ENCODE data around the gene LONP1. TPM values are rescaled to one million over a fixed set of nuclear protein-coding genes. Genes with fewer than 3 reads are reported as not detected.

The LONP1 gene
- total and polyA plus RNA-seq, 9 donors: 25.5 to 77.2 (median 51.4) TPM

DNA sequence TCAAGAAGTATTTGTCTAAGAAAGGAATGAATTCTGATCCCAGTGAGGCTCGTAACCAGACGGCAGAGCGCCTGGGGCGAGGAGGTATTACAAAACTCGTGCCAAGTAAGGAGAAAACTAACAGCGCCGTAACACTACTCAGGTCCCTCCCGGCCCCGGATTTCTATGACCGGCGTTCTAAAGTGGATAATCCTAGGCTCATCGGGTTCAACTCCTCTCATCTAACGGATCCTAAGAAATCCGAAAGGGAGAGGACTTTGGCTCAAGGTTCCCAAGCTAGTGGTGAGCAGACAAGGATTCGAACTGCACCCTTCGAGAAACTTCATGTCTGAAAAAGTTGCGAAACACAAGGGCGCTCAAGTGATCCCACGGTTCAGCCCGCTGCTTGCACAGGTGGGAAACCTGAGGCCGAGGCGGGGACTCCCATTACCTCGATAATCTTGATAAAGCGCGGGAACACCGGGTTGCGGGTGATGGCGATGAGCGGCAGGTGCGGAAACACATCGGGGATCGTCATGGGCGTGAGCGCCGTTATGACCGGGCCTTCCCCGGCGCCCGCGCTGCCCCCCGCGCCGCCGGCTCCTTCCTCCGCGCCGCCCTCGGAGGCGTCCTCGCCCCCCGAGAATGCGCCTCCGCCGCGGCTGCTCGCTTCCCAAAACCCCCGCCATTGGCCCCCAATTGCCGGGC is 529 bp downstream of the LONP1 start:
- TF ChIP-seq EP300 (IDR thresholded peaks at IDR 0.05): no peak
- TF ChIP-seq, protein P1, sequence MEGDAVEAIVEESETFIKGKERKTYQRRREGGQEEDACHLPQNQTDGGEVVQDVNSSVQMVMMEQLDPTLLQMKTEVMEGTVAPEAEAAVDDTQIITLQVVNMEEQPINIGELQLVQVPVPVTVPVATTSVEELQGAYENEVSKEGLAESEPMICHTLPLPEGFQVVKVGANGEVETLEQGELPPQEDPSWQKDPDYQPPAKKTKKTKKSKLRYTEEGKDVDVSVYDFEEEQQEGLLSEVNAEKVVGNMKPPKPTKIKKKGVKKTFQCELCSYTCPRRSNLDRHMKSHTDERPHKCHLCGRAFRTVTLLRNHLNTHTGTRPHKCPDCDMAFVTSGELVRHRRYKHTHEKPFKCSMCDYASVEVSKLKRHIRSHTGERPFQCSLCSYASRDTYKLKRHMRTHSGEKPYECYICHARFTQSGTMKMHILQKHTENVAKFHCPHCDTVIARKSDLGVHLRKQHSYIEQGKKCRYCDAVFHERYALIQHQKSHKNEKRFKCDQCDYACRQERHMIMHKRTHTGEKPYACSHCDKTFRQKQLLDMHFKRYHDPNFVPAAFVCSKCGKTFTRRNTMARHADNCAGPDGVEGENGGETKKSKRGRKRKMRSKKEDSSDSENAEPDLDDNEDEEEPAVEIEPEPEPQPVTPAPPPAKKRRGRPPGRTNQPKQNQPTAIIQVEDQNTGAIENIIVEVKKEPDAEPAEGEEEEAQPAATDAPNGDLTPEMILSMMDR (IDR thresholded peaks at IDR 0.05): peak in 1 of 3 donors; percentile 10
- no peak for TF ChIP-seq POLR2A (IDR thresholded peaks at IDR 0.05)
- no peaks in the 10 kb centered on the region for H3K36me3 ChIP-seq
- no peaks in the 10 kb centered on the region for H3K27me3 ChIP-seq
- H3K9me3 ChIP-seq: no peaks in the 10 kb centered on the region
- intact Hi-C loops (cut with DNase I): no loop called here
- no peak for DNase-seq
- peak overlapping the region; percentile 70 for H3K4me3 ChIP-seq
- 0 to 1% (median 1%) methylated on average over 26 to 58 of the region's 58 CpGs for WGBS, 3 donors
- H3K27ac ChIP-seq: peak overlapping the region; percentile 67 to 88
- peaks cover 7% of the 10 kb centered on the region for H3K4me1 ChIP-seq (ENCODE audit: insufficient read depth)

DNA sequence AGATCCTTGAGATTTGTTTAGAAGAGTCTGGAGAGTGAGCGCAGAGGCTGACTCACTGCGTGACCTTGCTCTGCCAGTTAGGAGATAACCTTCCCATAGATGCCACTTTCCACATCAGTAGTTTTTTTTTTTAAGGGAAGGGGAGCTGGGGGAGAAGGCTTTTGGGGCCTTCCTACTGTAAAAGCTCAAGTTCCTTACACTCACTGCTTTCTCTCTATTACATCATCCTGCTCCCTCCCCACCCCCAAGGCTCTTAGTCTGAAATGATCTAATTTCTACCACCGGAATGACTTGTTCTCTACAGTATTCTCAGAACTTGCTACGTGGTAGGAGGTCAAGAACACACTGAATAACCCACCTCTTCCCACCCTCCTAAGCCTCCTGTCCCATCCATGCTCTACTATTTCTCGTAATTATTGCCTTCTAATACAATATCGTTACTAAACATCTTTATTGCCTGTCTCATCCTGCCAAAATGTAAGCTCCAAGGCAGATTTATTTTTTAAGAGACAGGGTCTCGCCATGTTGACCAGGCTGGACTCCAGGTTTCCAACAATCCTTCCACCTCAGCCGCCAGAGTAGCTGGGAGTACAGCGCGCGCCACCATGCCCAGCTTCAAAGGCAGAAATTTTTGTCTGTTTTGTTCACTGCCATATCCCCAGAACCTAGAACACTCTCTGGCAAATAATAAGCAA is 1.2 kb downstream of the LONP1 start:
- H3K4me3 ChIP-seq: peak overlapping the region; percentile 70
- 16 to 23% (median 22%) methylated on average over 11 of the region's 11 CpGs for WGBS, 3 donors

DNA sequence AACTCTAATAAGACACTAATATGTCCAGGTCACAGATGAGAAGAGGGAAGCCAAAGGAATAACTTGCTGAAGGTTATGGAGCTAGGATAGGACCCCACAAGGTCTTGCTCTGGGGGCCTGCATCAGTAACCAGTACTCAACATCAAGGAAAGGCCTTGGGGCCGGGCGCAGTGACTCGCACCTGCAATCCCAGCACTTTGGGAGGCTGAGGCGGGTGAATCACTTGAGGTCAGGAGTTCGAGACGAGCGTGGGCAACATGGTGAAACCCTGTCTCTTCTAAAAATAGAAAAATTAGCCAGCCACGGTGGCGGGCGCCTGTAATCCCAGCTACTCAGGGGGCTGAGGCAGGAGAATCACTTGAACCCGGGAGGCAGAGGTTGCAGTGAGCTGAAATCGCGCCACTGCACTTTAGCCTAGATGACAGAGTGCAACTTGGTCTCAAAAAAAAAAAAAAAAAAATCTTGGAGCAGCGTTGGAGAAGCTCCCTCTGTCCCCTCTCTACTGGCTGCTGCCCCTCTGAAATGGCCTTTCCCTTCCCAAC is 1.8 kb downstream of the LONP1 start:
- Histone ChIP-seq H3K4me3 (no peak overlapping the region), H3K27ac (no peak overlapping the region), H3K9me3 (no peaks in the 10 kb centered on the region), H3K36me3 (no peaks in the 10 kb centered on the region), H3K27me3 (no peaks in the 10 kb centered on the region), H3K4me1 (ENCODE audit: insufficient read depth) (peaks cover 7% of the 10 kb centered on the region)
- WGBS, 3 donors: 52 to 79% (median 63%) methylated on average over 14 of the region's 14 CpGs
- TF ChIP-seq, protein P1 (IDR thresholded peaks at IDR 0.05): no peak
- TF ChIP-seq EP300 (IDR thresholded peaks at IDR 0.05) (no peak), POLR2A (IDR thresholded peaks at IDR 0.05) (no peak)
- intact Hi-C loops (cut with DNase I): no loop called here
- no peak for DNase-seq

More for the DNA sequence above, 1.2 kb downstream of the LONP1 start:
- H3K27ac ChIP-seq: no peak overlapping the region
- no peak for TF ChIP-seq POLR2A (IDR thresholded peaks at IDR 0.05)
- peaks cover 7% of the 10 kb centered on the region for H3K4me1 ChIP-seq (ENCODE audit: insufficient read depth)
- no peaks in the 10 kb centered on the region for H3K36me3 ChIP-seq
- intact Hi-C loops (cut with DNase I): no loop called here
- no peaks in the 10 kb centered on the region for H3K27me3 ChIP-seq
- DNase-seq: no peak
- H3K9me3 ChIP-seq: no peaks in the 10 kb centered on the region

DNA sequence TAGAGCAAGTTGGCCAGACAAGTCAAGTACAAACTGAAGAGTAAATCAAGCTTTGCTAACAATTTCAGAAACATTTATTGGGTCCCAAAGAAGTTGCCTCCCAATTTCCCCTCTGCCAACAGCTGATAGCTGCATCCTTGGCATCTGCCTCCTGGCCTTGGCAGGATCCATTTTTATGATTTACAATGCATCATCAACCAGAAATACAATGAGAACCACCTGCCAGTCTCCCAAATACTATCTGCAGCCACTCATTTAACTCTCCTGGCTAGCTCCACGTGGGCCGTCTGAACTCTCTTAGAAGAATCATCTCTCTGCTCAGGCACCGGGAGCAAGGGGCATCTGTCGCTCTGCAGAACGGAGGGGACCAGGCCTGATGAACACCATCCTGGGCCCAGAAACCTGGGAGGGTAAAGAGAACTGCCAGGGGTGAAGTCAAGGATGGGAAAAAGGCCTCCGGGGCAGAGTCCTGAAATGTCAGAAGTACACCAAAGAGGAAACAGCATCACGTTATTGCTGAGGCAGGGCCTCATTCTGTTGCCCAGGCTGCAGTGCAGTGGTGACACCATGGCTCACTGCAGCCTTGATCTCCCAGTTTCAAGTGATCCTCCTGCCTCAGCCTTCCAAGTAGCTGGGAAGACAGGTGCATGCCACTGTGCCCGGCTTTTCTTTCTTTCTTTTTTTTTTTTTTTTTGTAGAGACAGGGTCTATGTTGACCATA is 2.6 kb downstream of the LONP1 start:
- TF ChIP-seq POLR2A (IDR thresholded peaks at IDR 0.05) (no peak), EP300 (IDR thresholded peaks at IDR 0.05) (no peak)
- TF ChIP-seq, protein P1 (IDR thresholded peaks at IDR 0.05): no peak
- intact Hi-C loops (cut with DNase I): no loop called here
- Histone ChIP-seq H3K4me1 (ENCODE audit: insufficient read depth) (peaks cover 7% of the 10 kb centered on the region), H3K36me3 (no peaks in the 10 kb centered on the region), H3K27me3 (no peaks in the 10 kb centered on the region), H3K27ac (no peak overlapping the region), H3K9me3 (no peaks in the 10 kb centered on the region), H3K4me3 (no peak overlapping the region)
- no peak for DNase-seq
- 73 to 77% (median 76%) methylated on average over 8 of the region's 8 CpGs for WGBS, 3 donors
